ENCODE data around the gene TBCA.

The TBCA gene

GRCh38 chr5:77797136-77797535 is 21.0 kb upstream of the TBCA start:
- H3K27ac ChIP-seq: no peak overlapping the region

GRCh38 chr5:77795846-77796245 is 19.7 kb upstream of the TBCA start:
- TF ChIP-seq ZFX (IDR thresholded peaks at IDR 0.05) (no peak), CTCF (conservative IDR thresholded peaks at IDR 0.05) (no peak)

More at GRCh38 chr5:77797136-77797535, 21.0 kb upstream of the TBCA start:
- TF ChIP-seq ZFX (IDR thresholded peaks at IDR 0.05): no peak
- no peak for TF ChIP-seq CTCF (conservative IDR thresholded peaks at IDR 0.05)

GRCh38 chr5:77795268-77795667 is 19.1 kb upstream of the TBCA start:
- H3K27ac ChIP-seq: no peak overlapping the region
- TF ChIP-seq ZFX (IDR thresholded peaks at IDR 0.05) (no peak), CTCF (conservative IDR thresholded peaks at IDR 0.05) (no peak)

More at GRCh38 chr5:77795846-77796245, 19.7 kb upstream of the TBCA start:
- no peak overlapping the region for H3K27ac ChIP-seq

- H3K27ac ChIP-seq: no peak overlapping the region
- TF ChIP-seq ZFX (IDR thresholded peaks at IDR 0.05) (no peak), CTCF (conservative IDR thresholded peaks at IDR 0.05) (no peak)
Measured at GRCh38 chr5:77791926-77792325, 15.8 kb upstream of the TBCA start.

- TF ChIP-seq CTCF (conservative IDR thresholded peaks at IDR 0.05) (no peak), ZFX (IDR thresholded peaks at IDR 0.05) (no peak)
- H3K27ac ChIP-seq: no peak overlapping the region
Measured at GRCh38 chr5:77791356-77791755, 15.2 kb upstream of the TBCA start.

- TF ChIP-seq CTCF (conservative IDR thresholded peaks at IDR 0.05) (no peak), ZFX (IDR thresholded peaks at IDR 0.05) (no peak)
- no peak overlapping the region for H3K27ac ChIP-seq
Measured at GRCh38 chr5:77785229-77785628, 9.1 kb upstream of the TBCA start.

- TF ChIP-seq ZFX (IDR thresholded peaks at IDR 0.05) (no peak), CTCF (conservative IDR thresholded peaks at IDR 0.05) (no peak)
- no peak overlapping the region for H3K27ac ChIP-seq
Measured at GRCh38 chr5:77784735-77785134, 8.6 kb upstream of the TBCA start.

Data from C4-2B (cell line).